Upper lobe of left lung (tissue), 6 donors: ENCODE measurements around the gene CILP2. TPM values are rescaled to one million over a fixed set of nuclear protein-coding genes. Genes with fewer than 3 reads are reported as not detected.

Experiments used
- ATAC-seq, 2 donors: fragments of 200-7000 bp; cut with Tn5 transposase; one replicate each; pipeline ENCODE4 v1.9.1; 2022; ENCODE audit warnings: mild to moderate bottlenecking in 2 of 2, moderate library complexity in 2 of 2; ENCODE audit not compliant: low FRiP score in 2 of 2
- DNase-seq, 2 donors: peaks; one replicate each; pipeline ENCODE4 v3.0.0-alpha.2; 2019 to 2020
- H3K27ac ChIP-seq, 4 donors: fragments of 200-600 bp; sonication (generic); one replicate each; pipeline ENCODE4 v1.5.1; 2016 to 2019
- H3K27me3 ChIP-seq, 4 donors: fragments of 200-600 bp; sonication (generic); one replicate each; pipeline ENCODE4 v1.5.1; 2017 to 2019
- H3K36me3 ChIP-seq, 4 donors: fragments of 200-600 bp; sonication (generic); one replicate each; pipeline ENCODE4 v1.5.1; 2016 to 2019
- H3K4me1 ChIP-seq, 4 donors: fragments of 200-600 bp; sonication (generic); one replicate each; pipeline ENCODE4 v1.5.1; 2018 to 2019
- H3K4me3 ChIP-seq, 4 donors: fragments of 200-600 bp; sonication (generic); one replicate each; pipeline ENCODE4 v1.5.1; 2017 to 2019; ENCODE audit warnings: mild to moderate bottlenecking in 2 of 4, moderate library complexity in 1 of 4
- H3K9me3 ChIP-seq, 4 donors: fragments of 200-600 bp; sonication (generic); one replicate each; pipeline ENCODE4 v1.5.1; 2018 to 2019
- EP300 ChIP-seq, 4 donors: sonication (generic); formaldehyde crosslinking; IDR thresholded peaks; one replicate each; pipeline ENCODE4 v1.5.1; 2017; ENCODE audit warnings: antibody characterized with exemption in 4 of 4, control low read depth in 2 of 4
- POLR2A ChIP-seq, 4 donors: fragments of 450-650 bp; IDR thresholded peaks; one replicate each; pipeline ENCODE4 v1.5.1; 2016 to 2017; ENCODE audit warnings: antibody characterized with exemption in 4 of 4, mild to moderate bottlenecking in 2 of 4
- POLR2AphosphoS5 ChIP-seq, 2 donors: sonication (generic); formaldehyde crosslinking; IDR thresholded peaks; one replicate each; pipeline ENCODE4 v1.5.1; 2017; ENCODE audit warnings: antibody characterized with exemption in 2 of 2
- WGBS, 2 donors: methylation state at CpG; one replicate each; pipeline ENCODE4 v1.1.5; 2017 to 2018; 5-methylcytosine and 5-hydroxymethylcytosine counted together
- total RNA-seq, 6 donors: library from RNA; depleted of rRNA in 4 of 6; stranded (reverse); fragments of >200 nt in 4 of 6; gene quantifications; one replicate each; pipeline versions ENCODE4 v1.1.0 to v1.2.1, GENCODE V29; 2016 to 2021
- TF ChIP-seq, protein P1 (sequence below), 6 experiments: fragments of 450-650 bp in 4 of 6; fragments of 200-600 bp in 2 of 6; sonication (generic) in 2 of 6; IDR thresholded peaks; one replicate each; pipeline ENCODE4 v1.5.1; 2016 to 2019; ENCODE audit warnings: antibody characterized with exemption in 6 of 6
- donor health status: DM: no; HTN: no; CAD: no; lungs with moderate emphysema.
- donor health status: DM: no; HTN: yes; CAD: no; lungs with severe emphysema.

The CILP2 gene
- total RNA-seq, 6 donors from 2014 or later: 0.14 to 0.37 TPM; not detected in 4

DNA sequence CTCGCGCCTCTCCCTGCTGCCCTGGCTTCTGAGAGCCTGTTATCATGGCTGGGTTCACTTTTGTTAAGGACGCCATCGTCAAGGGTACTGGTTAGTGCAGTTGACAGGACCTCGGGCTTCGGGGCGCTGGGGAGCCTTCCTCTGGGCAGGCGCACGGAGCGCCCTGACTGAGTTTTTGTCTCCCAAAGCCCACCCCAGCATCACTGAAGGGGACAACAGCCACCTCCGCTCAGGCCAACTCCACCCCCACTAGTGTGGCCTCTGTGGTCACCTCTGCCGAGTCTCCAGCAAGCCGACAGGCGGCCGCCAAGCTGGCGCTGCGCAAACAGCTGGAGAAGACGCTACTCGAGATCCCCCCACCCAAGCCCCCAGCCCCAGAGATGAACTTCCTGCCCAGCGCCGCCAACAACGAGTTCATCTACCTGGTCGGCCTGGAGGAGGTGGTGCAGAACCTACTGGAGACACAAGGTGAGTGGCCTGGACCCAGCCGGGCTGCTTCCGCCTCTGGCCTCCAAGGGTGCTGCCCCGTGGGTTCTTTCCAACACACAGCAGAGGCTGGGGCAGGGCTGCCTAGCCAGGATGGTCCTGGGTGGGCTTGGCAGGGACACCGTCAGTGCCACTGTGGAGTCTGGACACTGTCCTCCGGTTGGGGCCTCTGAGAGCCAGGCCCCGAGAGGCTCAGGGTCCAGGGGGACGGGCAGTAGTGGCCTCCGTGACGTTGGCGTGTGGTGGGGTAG lies 39.6 kb upstream of the CILP2 start:
- Histone ChIP-seq H3K36me3 (peaks cover 37 to 99% (median 91%) of the 10 kb centered on the region in 4 donors), H3K4me1 (no peaks in the 10 kb centered on the region), H3K27me3 (no peaks in the 10 kb centered on the region), H3K4me3 (no peak overlapping the region), H3K9me3 (no peaks in the 10 kb centered on the region), H3K27ac (no peak overlapping the region)
- DNase-seq: peak in 1 of 2 donors; percentile 67
- ATAC-seq: no peak
- TF ChIP-seq POLR2A (IDR thresholded peaks at IDR 0.05) (no peak), EP300 (IDR thresholded peaks at IDR 0.05) (no peak), POLR2AphosphoS5 (IDR thresholded peaks at IDR 0.05) (no peak)
- TF ChIP-seq, protein P1, sequence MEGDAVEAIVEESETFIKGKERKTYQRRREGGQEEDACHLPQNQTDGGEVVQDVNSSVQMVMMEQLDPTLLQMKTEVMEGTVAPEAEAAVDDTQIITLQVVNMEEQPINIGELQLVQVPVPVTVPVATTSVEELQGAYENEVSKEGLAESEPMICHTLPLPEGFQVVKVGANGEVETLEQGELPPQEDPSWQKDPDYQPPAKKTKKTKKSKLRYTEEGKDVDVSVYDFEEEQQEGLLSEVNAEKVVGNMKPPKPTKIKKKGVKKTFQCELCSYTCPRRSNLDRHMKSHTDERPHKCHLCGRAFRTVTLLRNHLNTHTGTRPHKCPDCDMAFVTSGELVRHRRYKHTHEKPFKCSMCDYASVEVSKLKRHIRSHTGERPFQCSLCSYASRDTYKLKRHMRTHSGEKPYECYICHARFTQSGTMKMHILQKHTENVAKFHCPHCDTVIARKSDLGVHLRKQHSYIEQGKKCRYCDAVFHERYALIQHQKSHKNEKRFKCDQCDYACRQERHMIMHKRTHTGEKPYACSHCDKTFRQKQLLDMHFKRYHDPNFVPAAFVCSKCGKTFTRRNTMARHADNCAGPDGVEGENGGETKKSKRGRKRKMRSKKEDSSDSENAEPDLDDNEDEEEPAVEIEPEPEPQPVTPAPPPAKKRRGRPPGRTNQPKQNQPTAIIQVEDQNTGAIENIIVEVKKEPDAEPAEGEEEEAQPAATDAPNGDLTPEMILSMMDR (IDR thresholded peaks at IDR 0.05): no peak
- WGBS, 2 donors: 93 to 95% methylated on average over 25 to 33 of the region's 33 CpGs

DNA sequence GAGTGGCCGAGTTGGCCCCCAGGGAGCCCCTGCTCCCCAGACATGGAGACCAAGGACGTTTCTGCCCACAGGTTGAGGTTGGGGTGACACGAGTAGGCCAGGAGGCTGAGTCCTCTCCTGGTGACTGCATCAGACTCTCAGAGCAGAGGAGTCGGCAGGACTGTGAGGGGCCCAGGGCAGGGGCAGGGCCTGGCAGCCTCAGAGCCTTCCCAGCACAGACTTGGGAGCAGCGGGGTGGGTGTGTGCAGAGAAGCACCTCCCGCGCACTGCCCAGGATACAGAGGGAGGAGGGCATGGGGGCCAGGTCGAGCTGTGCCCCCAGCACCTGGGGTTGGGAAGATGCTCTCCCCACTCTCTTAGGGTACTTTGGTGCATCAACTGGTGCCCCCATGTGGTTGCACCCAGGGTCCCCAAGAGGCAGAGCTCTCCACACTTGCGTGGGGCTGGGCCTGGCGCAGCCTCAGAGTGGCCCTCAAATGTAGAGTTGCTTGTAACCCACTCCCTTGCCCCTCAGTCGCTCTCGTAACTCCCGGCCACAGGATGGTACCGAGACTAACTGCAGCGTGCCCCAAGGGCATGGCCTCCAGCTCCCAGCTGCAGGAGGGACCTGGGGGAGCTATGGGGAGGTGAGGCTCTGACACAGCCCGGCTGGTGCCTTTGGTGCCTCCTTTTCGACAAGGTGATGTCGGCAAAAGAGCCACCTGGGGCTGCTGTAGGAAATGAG lies 38.6 kb upstream of the CILP2 start:
- no peaks in the 10 kb centered on the region for H3K27me3 ChIP-seq
- DNase-seq (no peak), ATAC-seq (no peak)
- TF ChIP-seq POLR2A (IDR thresholded peaks at IDR 0.05) (no peak), EP300 (IDR thresholded peaks at IDR 0.05) (no peak), POLR2AphosphoS5 (IDR thresholded peaks at IDR 0.05) (no peak)
- TF ChIP-seq, protein P1 (IDR thresholded peaks at IDR 0.05): no peak
- WGBS, 2 donors: 82 to 91% methylated on average over 3 to 17 of the region's 18 CpGs
- H3K4me1 ChIP-seq: no peaks in the 10 kb centered on the region
- H3K4me3 ChIP-seq: no peak overlapping the region
- no peaks in the 10 kb centered on the region for H3K9me3 ChIP-seq
- H3K36me3 ChIP-seq: peaks cover 42 to 99% (median 89%) of the 10 kb centered on the region in 4 donors
- no peak overlapping the region for H3K27ac ChIP-seq

- H3K4me1 ChIP-seq: no peaks in the 10 kb centered on the region
- peak in 1 of 2 donors; percentile 81 for DNase-seq
- ATAC-seq: no peak
- no peaks in the 10 kb centered on the region for H3K9me3 ChIP-seq
- TF ChIP-seq, protein P1 (IDR thresholded peaks at IDR 0.05): no peak
- TF ChIP-seq POLR2A (IDR thresholded peaks at IDR 0.05): no peak
- TF ChIP-seq EP300 (IDR thresholded peaks at IDR 0.05): no peak
- no peak for TF ChIP-seq POLR2AphosphoS5 (IDR thresholded peaks at IDR 0.05)
- no peak overlapping the region for H3K27ac ChIP-seq
- H3K36me3 ChIP-seq: peaks cover 46 to 100% (median 93%) of the 10 kb centered on the region in 4 donors
- WGBS, 2 donors: 93 to 96% methylated on average over 27 to 34 of the region's 34 CpGs
- no peaks in the 10 kb centered on the region for H3K27me3 ChIP-seq
- H3K4me3 ChIP-seq: no peak overlapping the region
These were observed 37.0 kb upstream of the CILP2 start for GRCh38 chr19:19500975-19501644.

DNA sequence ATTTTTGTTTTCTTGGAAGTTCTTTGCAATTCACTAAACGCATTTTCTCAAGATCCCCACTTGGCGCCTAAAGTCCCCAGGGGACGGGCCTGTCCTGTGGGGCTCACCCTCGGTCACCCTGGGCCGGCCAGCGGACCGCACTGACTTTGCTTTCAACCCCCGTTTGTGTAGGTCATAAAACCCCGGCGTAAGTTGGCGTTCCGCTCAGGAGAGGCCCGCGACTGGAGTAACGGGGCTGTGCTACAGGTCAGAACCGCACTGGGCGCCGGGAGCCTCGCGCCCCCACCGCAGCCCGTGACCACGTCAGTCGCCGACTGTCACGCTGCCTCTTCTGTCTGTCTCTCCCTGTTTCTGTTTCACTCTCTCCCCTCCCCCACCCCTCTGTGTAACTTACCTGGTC lies 36.3 kb upstream of the CILP2 start:
- peak in 1 of 2 donors; percentile 72 for DNase-seq
- TF ChIP-seq, protein P1 (IDR thresholded peaks at IDR 0.05): no peak
- TF ChIP-seq POLR2AphosphoS5 (IDR thresholded peaks at IDR 0.05): no peak
- TF ChIP-seq EP300 (IDR thresholded peaks at IDR 0.05): no peak
- TF ChIP-seq POLR2A (IDR thresholded peaks at IDR 0.05): no peak
- H3K9me3 ChIP-seq: no peaks in the 10 kb centered on the region
- whole genome bisulfite sequencing, 2 donors: 94 to 96% methylated on average over 26 of the region's 26 CpGs
- no peak overlapping the region for H3K4me3 ChIP-seq
- no peak overlapping the region for H3K27ac ChIP-seq
- ATAC-seq: no peak
- peaks cover 42 to 100% (median 93%) of the 10 kb centered on the region in 4 donors for H3K36me3 ChIP-seq
- H3K4me1 ChIP-seq: no peaks in the 10 kb centered on the region
- H3K27me3 ChIP-seq: no peaks in the 10 kb centered on the region
